Panc1 (cell line): ENCODE measurements around the gene NCS1. TPM values are rescaled to one million over a fixed set of nuclear protein-coding genes. Genes with fewer than 3 reads are reported as not detected.

Experiments
- ATAC-seq: fragments of 200-7000 bp; cut with Tn5 transposase; 2 replicates; pipeline ENCODE4 v1.9.1; 2020; ENCODE audit warnings: mild to moderate bottlenecking, moderate library complexity
- BruUV-seq: library from RNA; stranded (reverse); fragments of 400-500 nt; replicated peaks from 2 replicates; lab custom pipeline; 2021; lab: Mats Ljungman, UMichigan
- CTCF ChIA-PET: fragments of 300-600 bp; sonication (Branson Sonifier 250); formaldehyde crosslinking; loops from one replicate; lab custom pipeline; 2022; ENCODE audit warnings: antibody characterized with exemption; lab: Charles Lee
- POLR2A ChIA-PET: fragments of 300-600 bp; sonication (Branson Sonifier 250); formaldehyde crosslinking; loops from one replicate; lab custom pipeline; 2022; ENCODE audit warnings: antibody characterized with exemption; lab: Charles Lee
- DNase-seq: peaks from one replicate; pipeline ENCODE4 v3.0.0-alpha.2; 2010; ENCODE audit warnings: low read depth, low spot score
- H3K27ac ChIP-seq: 2 replicates; pipeline ENCODE4 v1.5.1; 2011; ENCODE audit warnings: mild to moderate bottlenecking, low read length, inconsistent platforms
- H3K27me3 ChIP-seq: fragments of 200-500 bp; sonication (Bioruptor generic); 2 replicates; pipeline ENCODE4 v1.6.0; 2014; ENCODE audit warnings: low read length, inconsistent platforms; ENCODE audit not compliant: control insufficient read depth, insufficient read depth
- H3K36me3 ChIP-seq: fragments of 200-500 bp; sonication (Bioruptor generic); 2 replicates; pipeline ENCODE4 v1.5.1; 2014; ENCODE audit warnings: inconsistent platforms, mild to moderate bottlenecking, low read length, moderate library complexity; ENCODE audit not compliant: control insufficient read depth, insufficient read depth
- H3K4me1 ChIP-seq: 2 replicates; pipeline ENCODE4 v1.5.1; 2011; ENCODE audit warnings: inconsistent platforms, mild to moderate bottlenecking, low read length, moderate library complexity; ENCODE audit not compliant: control insufficient read depth, insufficient read depth
- H3K4me3 ChIP-seq, 2 experiments: 2 replicates each; pipeline ENCODE4 v1.5.1; 2011 to 2012; ENCODE audit warnings: low read depth in 2 of 2, low read length in 2 of 2, mild to moderate bottlenecking in 2 of 2, inconsistent platforms in 1 of 2, moderate library complexity in 1 of 2
- H3K9me3 ChIP-seq: fragments of 200-500 bp; sonication (Bioruptor generic); 2 replicates; pipeline ENCODE4 v1.5.1; 2014; ENCODE audit warnings: low read depth, mild to moderate bottlenecking, inconsistent platforms, low read length, moderate library complexity; ENCODE audit not compliant: control insufficient read depth, insufficient read depth
- CTCF ChIP-seq: fragments of 450-650 bp; IDR thresholded peaks from 2 replicates; pipeline ENCODE4 v1.5.1; 2017; ENCODE audit warnings: mild to moderate bottlenecking
- POLR2AphosphoS5 ChIP-seq: IDR thresholded peaks from 2 replicates; pipeline ENCODE4 v1.6.1; 2012; ENCODE audit warnings: mild to moderate bottlenecking, low read depth, low read length, moderate library complexity
- REST ChIP-seq, 2 experiments: IDR thresholded peaks; 2 replicates each; pipeline ENCODE4 v1.6.1; 2011 to 2012; ENCODE audit warnings: low read depth in 2 of 2, control low read depth in 1 of 2, low read length in 1 of 2, mild to moderate bottlenecking in 1 of 2, moderate library complexity in 1 of 2; ENCODE audit not compliant: insufficient read depth in 1 of 2
- SIN3A ChIP-seq: IDR thresholded peaks from 2 replicates; pipeline ENCODE4 v1.6.1; 2012; ENCODE audit warnings: low read depth, mild to moderate bottlenecking, low read length, moderate library complexity, borderline replicate concordance; ENCODE audit not compliant: insufficient read depth
- TCF7L2 ChIP-seq: IDR thresholded peaks from 2 replicates; pipeline ENCODE4 v1.6.1; 2011; ENCODE audit warnings: mild to moderate bottlenecking, low read depth, low read length, inconsistent platforms
- in situ Hi-C: cut with HindIII; loops from 2 replicates; pipeline ENCODE4 v1.10.0; 2016; ENCODE audit warnings: low sequenced_read_pairs, low pct_unique_long_range_greater_than_20kb
- intact Hi-C: fragments of 100-400 bp; cut with micrococcal nuclease; formaldehyde crosslinking; loops from one replicate; pipeline ENCODE4 v1.10.0; 2022; ENCODE audit not compliant: unreplicated experiment
- total RNA-seq: library from RNA; stranded (reverse); gene quantifications from one replicate; pipeline ENCODE4 v1.2.1, GENCODE V29; 2021; ENCODE audit not compliant: unreplicated experiment

NCS1 gene
- total RNA-seq, 1 experiment from 2014 or later, result 31.6 TPM

- no TSS peak for BruUV-seq
- H3K9me3 ChIP-seq, result no peaks in the 10 kb centered on the region
- no peak overlapping the region for H3K27ac ChIP-seq
- H3K36me3 ChIP-seq, result no peaks in the 10 kb centered on the region
- H3K27me3 ChIP-seq, result no peaks in the 10 kb centered on the region
- no peak for TF ChIP-seq TCF7L2
- no peak for TF ChIP-seq REST (IDR thresholded peaks at IDR 0.05; ENCODE audit: insufficient read depth in 1 of 2, low read depth in 2 of 2, low read length in 1 of 2)
- no peak for TF ChIP-seq CTCF
- in situ Hi-C loops, result no loop called here
- intact Hi-C loops, result no loop called here
- H3K4me1 ChIP-seq, result no peaks in the 10 kb centered on the region
- POLR2A ChIA-PET, result no interaction called here
- H3K4me3 ChIP-seq, result no peak overlapping the region
- DNase-seq (no peak), ATAC-seq (no peak)
- CTCF ChIA-PET, result no interaction called here
Observed at GRCh38 chr9:130284249-130284625, 112.0 kb downstream of the NCS1 start.

GRCh38 chr9:130284690-130285089 lies 112.5 kb downstream of the NCS1 start:
- intact Hi-C loops, result no loop called here
- no peaks in the 10 kb centered on the region for H3K27me3 ChIP-seq
- H3K4me1 ChIP-seq, result no peaks in the 10 kb centered on the region
- CTCF ChIA-PET, result no interaction called here
- in situ Hi-C loops, result no loop called here
- POLR2A ChIA-PET, result no interaction called here
- H3K27ac ChIP-seq, result no peak overlapping the region
- H3K36me3 ChIP-seq, result no peaks in the 10 kb centered on the region
- TF ChIP-seq POLR2AphosphoS5 (no peak), CTCF (no peak), TCF7L2 (no peak), SIN3A (no peak), REST (IDR thresholded peaks at IDR 0.05; ENCODE audit: insufficient read depth in 1 of 2, low read depth in 2 of 2, low read length in 1 of 2) (no peak)
- no TSS peak for BruUV-seq
- ATAC-seq, result no peak
- H3K9me3 ChIP-seq, result no peaks in the 10 kb centered on the region
- no peak overlapping the region for H3K4me3 ChIP-seq
- DNase-seq, result no peak
